HUES48 (cell line): ENCODE measurements around the gene DAB2IP.

Source experiments
- H3K27ac ChIP-seq: one replicate; pipeline ENCODE4 v1.7.0; 2013; ENCODE audit warnings: low read depth, low read length, inconsistent platforms
- H3K27me3 ChIP-seq: 2 replicates; pipeline ENCODE4 v1.6.1; 2013; ENCODE audit warnings: mild to moderate bottlenecking, low read length; ENCODE audit not compliant: control insufficient read depth, insufficient read depth
- H3K36me3 ChIP-seq: 2 replicates; pipeline ENCODE4 v1.6.1; 2013; ENCODE audit warnings: low read length; ENCODE audit not compliant: control insufficient read depth, insufficient read depth
- H3K4me1 ChIP-seq: 2 replicates; pipeline ENCODE4 v1.6.1; 2013; ENCODE audit warnings: mild to moderate bottlenecking, low read length; ENCODE audit not compliant: control insufficient read depth, insufficient read depth
- H3K4me3 ChIP-seq: 2 replicates; pipeline ENCODE4 v1.5.1; 2013; ENCODE audit warnings: mild to moderate bottlenecking, low read depth, low read length
- H3K9ac ChIP-seq: 2 replicates; pipeline ENCODE4 v1.6.1; 2013; ENCODE audit warnings: mild to moderate bottlenecking, low read depth, low read length, moderate library complexity
- H3K9me3 ChIP-seq: 2 replicates; pipeline ENCODE4 v1.6.1; 2013; ENCODE audit warnings: low read length; ENCODE audit not compliant: control insufficient read depth, insufficient read depth

Gene DAB2IP

DNA sequence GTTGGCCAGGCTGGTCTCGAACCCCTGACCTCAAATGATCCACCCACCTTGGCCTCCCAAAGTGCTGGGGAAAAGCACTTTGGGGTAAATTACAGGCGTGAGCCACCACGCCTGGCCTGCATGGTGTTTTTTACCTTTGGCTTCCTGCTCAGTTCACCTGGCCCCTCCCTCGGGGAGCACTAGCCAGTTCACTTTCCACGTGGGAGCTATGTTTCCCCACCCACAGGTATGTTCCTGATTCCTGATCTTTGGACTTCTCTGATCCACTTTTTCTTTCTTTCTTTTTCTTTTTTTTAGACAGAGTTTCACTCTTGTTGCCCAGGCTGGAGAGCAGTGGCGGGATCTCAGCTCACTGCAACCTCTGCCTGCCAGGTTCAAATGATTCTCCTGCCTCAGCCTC lies 15.8 kb downstream of the DAB2IP start:
- Histone ChIP-seq H3K9me3 (no peaks in the 10 kb centered on the region), H3K9ac (no peak overlapping the region), H3K4me1 (peaks cover 16% of the 10 kb centered on the region), H3K4me3 (no peak overlapping the region), H3K27ac (no peak overlapping the region), H3K36me3 (no peaks in the 10 kb centered on the region), H3K27me3 (no peaks in the 10 kb centered on the region)

DNA sequence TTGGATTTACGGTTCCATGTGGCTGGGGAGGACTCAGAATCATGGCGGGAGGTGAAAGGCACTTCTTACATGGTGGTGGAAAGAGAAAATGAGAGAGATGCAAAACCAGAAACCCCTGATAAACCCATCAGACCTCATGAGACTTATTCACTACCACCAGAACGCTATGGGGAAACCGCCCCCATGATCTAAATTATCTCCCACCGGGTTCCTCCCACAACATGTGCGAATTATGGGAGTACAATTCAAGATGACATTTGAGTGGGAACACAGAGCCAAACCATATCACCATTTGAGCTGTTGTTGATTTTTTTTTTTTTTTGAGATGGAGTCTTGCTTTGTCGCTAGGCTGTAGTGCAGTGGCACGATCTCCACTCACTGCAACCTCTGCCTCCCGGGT lies 16.5 kb downstream of the DAB2IP start:
- no peaks in the 10 kb centered on the region for H3K36me3 ChIP-seq
- H3K4me1 ChIP-seq, result peaks cover 16% of the 10 kb centered on the region
- H3K9ac ChIP-seq, result no peak overlapping the region
- no peak overlapping the region for H3K27ac ChIP-seq
- no peaks in the 10 kb centered on the region for H3K27me3 ChIP-seq
- H3K4me3 ChIP-seq, result no peak overlapping the region
- no peaks in the 10 kb centered on the region for H3K9me3 ChIP-seq

- Histone ChIP-seq H3K36me3 (no peaks in the 10 kb centered on the region), H3K27ac (no peak overlapping the region), H3K4me1 (peaks cover 13% of the 10 kb centered on the region), H3K9me3 (no peaks in the 10 kb centered on the region), H3K27me3 (no peaks in the 10 kb centered on the region), H3K4me3 (no peak overlapping the region), H3K9ac (no peak overlapping the region)
These were observed 19.0 kb downstream of the DAB2IP start for GRCh38 chr9:121670431-121670830.

- no peaks in the 10 kb centered on the region for H3K36me3 ChIP-seq
- H3K4me3 ChIP-seq, result no peak overlapping the region
- H3K9ac ChIP-seq, result no peak overlapping the region
- H3K9me3 ChIP-seq, result no peaks in the 10 kb centered on the region
- no peaks in the 10 kb centered on the region for H3K27me3 ChIP-seq
- no peak overlapping the region for H3K27ac ChIP-seq
- peaks cover 16% of the 10 kb centered on the region for H3K4me1 ChIP-seq
These were observed 20.2 kb downstream of the DAB2IP start for GRCh38 chr9:121671612-121672155.

DNA sequence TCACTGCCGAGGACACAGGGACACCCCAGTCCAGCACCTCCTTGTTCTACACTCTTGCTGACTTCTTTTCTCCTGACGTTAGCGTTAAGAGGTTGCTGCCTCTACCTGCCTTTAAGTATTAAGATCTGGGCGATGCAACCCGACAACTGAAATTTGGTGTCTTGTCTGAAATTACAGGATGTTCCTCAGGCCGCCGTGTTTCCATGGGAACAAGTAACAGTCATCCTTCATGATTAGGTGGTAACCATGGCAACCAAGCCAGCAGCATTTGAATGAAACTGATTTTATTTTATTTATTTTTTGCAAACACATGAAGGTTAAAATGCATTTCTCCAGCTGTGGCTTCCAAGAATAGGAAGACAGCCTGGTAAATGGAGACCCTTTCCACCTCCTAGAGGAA lies 20.8 kb downstream of the DAB2IP start:
- no peaks in the 10 kb centered on the region for H3K9me3 ChIP-seq
- no peaks in the 10 kb centered on the region for H3K36me3 ChIP-seq
- H3K4me1 ChIP-seq, result peaks cover 16% of the 10 kb centered on the region
- no peak overlapping the region for H3K9ac ChIP-seq
- H3K27me3 ChIP-seq, result no peaks in the 10 kb centered on the region
- H3K4me3 ChIP-seq, result no peak overlapping the region
- H3K27ac ChIP-seq, result no peak overlapping the region

- no peak overlapping the region for H3K4me3 ChIP-seq
- H3K36me3 ChIP-seq, result no peaks in the 10 kb centered on the region
- H3K9ac ChIP-seq, result no peak overlapping the region
- H3K27ac ChIP-seq, result no peak overlapping the region
- no peaks in the 10 kb centered on the region for H3K27me3 ChIP-seq
- H3K4me1 ChIP-seq, result peaks cover 16% of the 10 kb centered on the region
- H3K9me3 ChIP-seq, result no peaks in the 10 kb centered on the region
These were observed 21.6 kb downstream of the DAB2IP start for GRCh38 chr9:121672986-121673385.

- Histone ChIP-seq H3K9ac (no peak overlapping the region), H3K4me1 (peaks cover 16% of the 10 kb centered on the region), H3K9me3 (no peaks in the 10 kb centered on the region)
These were observed 22.1 kb downstream of the DAB2IP start for GRCh38 chr9:121673576-121673975.

GRCh38 chr9:121674017-121674416 lies 22.6 kb downstream of the DAB2IP start:
- Histone ChIP-seq H3K27ac (no peak overlapping the region), H3K4me3 (no peak overlapping the region), H3K4me1 (peaks cover 16% of the 10 kb centered on the region), H3K9ac (no peak overlapping the region), H3K36me3 (no peaks in the 10 kb centered on the region; the same call in 1 of the 2 replicates), H3K27me3 (no peaks in the 10 kb centered on the region), H3K9me3 (no peaks in the 10 kb centered on the region)

More at GRCh38 chr9:121673576-121673975, 22.1 kb downstream of the DAB2IP start:
- Histone ChIP-seq H3K27me3 (no peaks in the 10 kb centered on the region), H3K36me3 (no peaks in the 10 kb centered on the region), H3K4me3 (no peak overlapping the region), H3K27ac (no peak overlapping the region)

- H3K27me3 ChIP-seq, result no peaks in the 10 kb centered on the region
- no peaks in the 10 kb centered on the region; the same call in 1 of the 2 replicates for H3K36me3 ChIP-seq
- no peaks in the 10 kb centered on the region for H3K9me3 ChIP-seq
- no peak overlapping the region for H3K27ac ChIP-seq
- no peak overlapping the region for H3K9ac ChIP-seq
- H3K4me3 ChIP-seq, result no peak overlapping the region
- peaks cover 16% of the 10 kb centered on the region for H3K4me1 ChIP-seq
These were observed 23.5 kb downstream of the DAB2IP start for GRCh38 chr9:121674952-121675351.

DNA sequence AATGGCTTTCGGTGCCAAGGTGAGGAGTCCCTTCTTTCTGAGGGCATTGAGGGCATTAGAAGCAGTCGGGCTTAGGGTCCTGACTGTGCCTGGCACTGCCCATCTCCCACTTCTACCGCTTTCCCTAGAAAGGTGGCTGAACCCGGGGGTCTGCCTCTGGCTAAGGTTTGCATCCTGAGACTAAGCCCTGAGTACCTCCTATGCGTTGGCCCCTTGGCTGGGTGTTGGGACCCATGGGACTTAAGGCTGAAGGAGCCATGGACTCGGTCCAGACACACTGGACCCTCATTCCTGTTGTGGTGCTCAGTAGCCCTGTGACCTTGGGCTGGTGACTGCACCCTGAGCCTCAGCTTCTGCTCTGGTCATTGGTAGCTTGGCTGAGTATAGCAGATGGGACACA lies 23.9 kb downstream of the DAB2IP start:
- H3K4me3 ChIP-seq, result no peak overlapping the region
- no peak overlapping the region for H3K27ac ChIP-seq
- no peaks in the 10 kb centered on the region; the same call in 1 of the 2 replicates for H3K36me3 ChIP-seq
- H3K9me3 ChIP-seq, result no peaks in the 10 kb centered on the region
- peaks cover 16% of the 10 kb centered on the region for H3K4me1 ChIP-seq
- H3K27me3 ChIP-seq, result no peaks in the 10 kb centered on the region
- H3K9ac ChIP-seq, result no peak overlapping the region

- no peak overlapping the region for H3K27ac ChIP-seq
- no peak overlapping the region for H3K9ac ChIP-seq
- no peaks in the 10 kb centered on the region for H3K9me3 ChIP-seq
- peaks cover 16% of the 10 kb centered on the region for H3K4me1 ChIP-seq
- H3K27me3 ChIP-seq, result no peaks in the 10 kb centered on the region
- H3K4me3 ChIP-seq, result no peak overlapping the region
- no peaks in the 10 kb centered on the region; the same call in 1 of the 2 replicates for H3K36me3 ChIP-seq
These were observed 24.8 kb downstream of the DAB2IP start for GRCh38 chr9:121675969-121676822.
